HEK293 (cell line): ENCODE results near the gene BSDC1.

Experiments
- CTCF ChIA-PET: fragments of 350-600 bp; formaldehyde crosslinking; extraction: SDS; loops from one replicate; lab custom pipeline; 2021; ENCODE audit warnings: antibody characterized with exemption; lab: Yijun Ruan, JAX
- POLR2A ChIA-PET: fragments of 300-600 bp; formaldehyde crosslinking; extraction: SDS; loops from one replicate; lab custom pipeline; 2020; ENCODE audit warnings: antibody characterized with exemption, inconsistent platforms; lab: Yijun Ruan, JAX
- H3K27ac ChIP-seq: fragments of 200-500 bp; sonication (Bioruptor generic); 2 replicates; pipeline ENCODE4 v1.5.1; 2014; ENCODE audit warnings: low read depth, low read length, control low read depth, inconsistent platforms; ENCODE audit errors: extremely low read depth
- H3K36me3 ChIP-seq, 2 experiments: fragments of 200-500 bp in 1 of 2; sonication (Bioruptor generic) in 1 of 2; 1 replicate in 1 of 2; 2 replicates in 1 of 2; pipeline ENCODE4 v1.5.1; 2014 to 2017; ENCODE audit warnings: inconsistent platforms in 2 of 2, low read length in 2 of 2; ENCODE audit not compliant: control insufficient read depth in 2 of 2, insufficient read depth in 1 of 2
- H3K4me1 ChIP-seq: fragments of 200-500 bp; sonication (Bioruptor generic); 2 replicates; pipeline ENCODE4 v1.5.1; 2014; ENCODE audit warnings: mild to moderate bottlenecking, low read length, inconsistent platforms; ENCODE audit not compliant: control insufficient read depth, insufficient read depth
- H3K4me3 ChIP-seq: 2 replicates; pipeline ENCODE4 v1.5.1; 2011; ENCODE audit warnings: low read depth, mild to moderate bottlenecking, control low read depth, low read length, moderate library complexity
- H3K9me3 ChIP-seq: fragments of 200-500 bp; sonication (Bioruptor generic); 2 replicates; pipeline ENCODE4 v1.5.1; 2014; ENCODE audit warnings: low read depth, low read length, inconsistent platforms; ENCODE audit not compliant: control insufficient read depth, insufficient read depth
- EGR2 ChIP-seq: fragments of 450-650 bp; formaldehyde crosslinking; IDR thresholded peaks from 2 replicates; pipeline ENCODE4 v1.5.1; 2016; ENCODE audit warnings: low read depth, missing biosample characterization, missing genetic modification characterization
- GLI2 ChIP-seq: fragments of 450-650 bp; formaldehyde crosslinking; IDR thresholded peaks from 2 replicates; pipeline ENCODE4; 2017; ENCODE audit warnings: missing biosample characterization, missing genetic modification characterization, low read depth, borderline replicate concordance
- GLIS1 ChIP-seq: fragments of 450-650 bp; formaldehyde crosslinking; IDR thresholded peaks from 2 replicates; pipeline ENCODE4 v1.5.1; 2016; ENCODE audit warnings: missing biosample characterization, missing genetic modification characterization
- HIC1 ChIP-seq: fragments of 450-650 bp; formaldehyde crosslinking; IDR thresholded peaks from 2 replicates; pipeline ENCODE4 v1.5.1; 2016; ENCODE audit warnings: missing biosample characterization, missing genetic modification characterization
- INSM2 ChIP-seq: fragments of 450-650 bp; formaldehyde crosslinking; IDR thresholded peaks from 2 replicates; pipeline ENCODE4 v1.5.1; 2016; ENCODE audit warnings: missing biosample characterization, missing genetic modification characterization
- KLF17 ChIP-seq: fragments of 450-650 bp; formaldehyde crosslinking; IDR thresholded peaks from 2 replicates; pipeline ENCODE4 v1.5.1; 2016; ENCODE audit warnings: missing biosample characterization, missing genetic modification characterization
- MEIS1 ChIP-seq: sonication (generic); formaldehyde crosslinking; IDR thresholded peaks from 2 replicates; pipeline ENCODE4 v1.8.1; 2022; ENCODE audit warnings: missing genetic modification reagents, mild to moderate bottlenecking, borderline replicate concordance
- SALL2 ChIP-seq: fragments of 450-650 bp; formaldehyde crosslinking; IDR thresholded peaks from 2 replicates; pipeline ENCODE4 v1.5.0; 2017; ENCODE audit warnings: missing biosample characterization, mild to moderate bottlenecking, missing genetic modification characterization, borderline replicate concordance
- SCRT2 ChIP-seq: fragments of 450-650 bp; formaldehyde crosslinking; IDR thresholded peaks from 2 replicates; pipeline ENCODE4 v1.5.1; 2016; ENCODE audit warnings: missing biosample characterization, missing genetic modification characterization
- SP2 ChIP-seq: fragments of 450-650 bp; formaldehyde crosslinking; IDR thresholded peaks from 2 replicates; pipeline ENCODE4 v1.5.1; 2016; ENCODE audit warnings: missing biosample characterization, missing genetic modification characterization
- ZBTB1 ChIP-seq: fragments of 450-650 bp; formaldehyde crosslinking; IDR thresholded peaks from 2 replicates; pipeline ENCODE4 v1.5.1; 2016; ENCODE audit warnings: missing biosample characterization, missing genetic modification characterization
- ZFP37 ChIP-seq: fragments of 450-650 bp; formaldehyde crosslinking; IDR thresholded peaks from 2 replicates; pipeline ENCODE4 v1.5.1; 2016; ENCODE audit warnings: missing biosample characterization, missing genetic modification characterization
- ZFP69B ChIP-seq: fragments of 450-650 bp; formaldehyde crosslinking; IDR thresholded peaks from 2 replicates; pipeline ENCODE4 v1.5.1; 2016; ENCODE audit warnings: missing biosample characterization, missing genetic modification characterization
- ZIC2 ChIP-seq: fragments of 450-650 bp; formaldehyde crosslinking; IDR thresholded peaks from 2 replicates; pipeline ENCODE4 v1.5.1; 2016; ENCODE audit warnings: missing biosample characterization, missing genetic modification characterization
- ZNF2 ChIP-seq: fragments of 450-650 bp; formaldehyde crosslinking; IDR thresholded peaks from 2 replicates; pipeline ENCODE4 v1.5.1; 2016; ENCODE audit warnings: missing biosample characterization, missing genetic modification characterization
- ZNF23 ChIP-seq: fragments of 450-650 bp; formaldehyde crosslinking; IDR thresholded peaks from 2 replicates; pipeline ENCODE4 v1.5.1; 2016; ENCODE audit warnings: missing biosample characterization, missing genetic modification characterization, borderline replicate concordance
- ZNF423 ChIP-seq: fragments of 450-650 bp; formaldehyde crosslinking; IDR thresholded peaks from 2 replicates; pipeline ENCODE4 v1.5.1; 2016; ENCODE audit warnings: missing biosample characterization, missing genetic modification characterization
- ZNF449 ChIP-seq: fragments of 450-650 bp; formaldehyde crosslinking; IDR thresholded peaks from 2 replicates; pipeline ENCODE4 v1.5.1; 2017; ENCODE audit warnings: missing biosample characterization, mild to moderate bottlenecking, missing genetic modification characterization, moderate library complexity
- ZNF501 ChIP-seq: fragments of 450-650 bp; formaldehyde crosslinking; IDR thresholded peaks from 2 replicates; pipeline ENCODE4 v1.5.1; 2016; ENCODE audit warnings: missing biosample characterization, missing genetic modification characterization
- ZNF518A ChIP-seq: fragments of 450-650 bp; formaldehyde crosslinking; conservative IDR thresholded peaks from 2 replicates; pipeline ENCODE4 v1.5.1; 2016; ENCODE audit warnings: low read depth, missing biosample characterization, missing genetic modification characterization
- ZNF529 ChIP-seq: fragments of 450-650 bp; formaldehyde crosslinking; IDR thresholded peaks from 2 replicates; pipeline ENCODE4 v1.5.1; 2017; ENCODE audit warnings: missing genetic modification characterization, missing biosample characterization; ENCODE audit not compliant: insufficient replicate concordance
- ZNF623 ChIP-seq: fragments of 450-650 bp; formaldehyde crosslinking; IDR thresholded peaks from 2 replicates; pipeline ENCODE4 v1.5.1; 2016; ENCODE audit warnings: missing biosample characterization, missing genetic modification characterization
- ZNF776 ChIP-seq: fragments of 450-650 bp; formaldehyde crosslinking; IDR thresholded peaks from 2 replicates; pipeline ENCODE4 v1.5.0; 2017; ENCODE audit warnings: missing biosample characterization, missing genetic modification characterization, borderline replicate concordance
- ZNF830 ChIP-seq: fragments of 450-650 bp; IDR thresholded peaks from 2 replicates; pipeline ENCODE4 v1.5.0; 2018; ENCODE audit warnings: missing biosample characterization, missing genetic modification characterization, low read depth, mild to moderate bottlenecking, moderate library complexity

The BSDC1 gene

GRCh38 chr1:32337855-32338636 is 56.2 kb downstream of the BSDC1 start (continued):
- TF ChIP-seq ZNF518A = no peak
- no peak for TF ChIP-seq ZNF830 (tag by site-specific recombination)
- TF ChIP-seq ZNF501 = no peak
- no peak for TF ChIP-seq ZNF623 (tag by site-specific recombination)
- no peak for TF ChIP-seq ZNF2 (tag by site-specific recombination)
- no peak for TF ChIP-seq ZNF23 (tag by site-specific recombination)
- 0 out of 2 replicates have a peak, but pooled peaks have one; percentile 20 for TF ChIP-seq HIC1
- TF ChIP-seq ZFP37 (tag by site-specific recombination) = no peak
- peak; percentile 58; the same call in 1 of the 2 replicates for TF ChIP-seq ZNF449 (tag by site-specific recombination)
- TF ChIP-seq KLF17 (tag by site-specific recombination) = no peak
- no peak for TF ChIP-seq SCRT2 (tag by site-specific recombination)

- Histone ChIP-seq H3K36me3 (peaks cover 0 to 29% of the 10 kb centered on the region in 2 experiments; a peak in 1 of 3 replicates), H3K9me3 (no peaks in the 10 kb centered on the region), H3K27ac (no peak overlapping the region), H3K4me3 (no peak overlapping the region), H3K4me1 (no peaks in the 10 kb centered on the region)
- POLR2A ChIA-PET = interaction anchor here (0.6 to 5.8 kb wide), 14 partner anchors 10 to 122 kb away, joined by 3 to 100 read pairs (median 6); partner anchors contain the start of genes BSDC1, FAM229A, HDAC1 and TSSK3
- CTCF ChIA-PET = interaction anchor here (0.6 kb wide), 3 partner anchors 255 to 941 kb away, joined by 3 to 5 read pairs (median 4); no protein-coding TSS in a partner anchor
- TF ChIP-seq ZNF423 (peak; percentile 55; the same call in 1 of the 2 replicates), ZNF529 (no peak), ZNF776 (no peak), MEIS1 (CRISPR knock-in tag) (no peak), GLI2 (tag by site-specific recombination) (no peak), INSM2 (tag by site-specific recombination) (no peak), ZIC2 (tag by site-specific recombination) (peak; percentile 82), ZBTB1 (tag by site-specific recombination) (no peak), SALL2 (tag by site-specific recombination) (no peak), EGR2 (tag by site-specific recombination) (no peak), GLIS1 (tag by site-specific recombination) (peak; percentile 98), SP2 (tag by site-specific recombination) (0 out of 2 replicates have a peak, but pooled peaks have one; percentile 10), ZFP69B (tag by site-specific recombination) (no peak)
Measured at GRCh38 chr1:32336963-32337675, 57.1 kb downstream of the BSDC1 start.
